HepG2 (cell line): Measurements from ENCODE around the gene MYO1C. TPM values are rescaled to one million over a fixed set of nuclear protein-coding genes. Genes with fewer than 3 reads are reported as not detected.
A peak's percentile ranks its signal among the peaks of the same experiment; 100 is the strongest.

Experiments used
- AKAP8 ChIP-seq: sonication (generic); formaldehyde crosslinking; IDR thresholded peaks from 2 replicates; pipeline ENCODE4 v1.5.1; 2020; ENCODE audit warnings: mild to moderate bottlenecking, missing genetic modification reagents
- ATF7 ChIP-seq, 2 experiments: fragments of 450-650 bp in 1 of 2; sonication (generic) in 1 of 2; formaldehyde crosslinking in 1 of 2; IDR thresholded peaks; 2 replicates each; pipeline versions ENCODE4 v1.4.0 to v1.6.1; 2016 to 2020; ENCODE audit warnings: antibody characterized with exemption in 1 of 2, mild to moderate bottlenecking in 1 of 2, missing genetic modification reagents in 1 of 2
- ATF7-NPFF ChIP-seq: sonication (generic); formaldehyde crosslinking; IDR thresholded peaks from 2 replicates; pipeline ENCODE4 v1.8.1; 2023; ENCODE audit warnings: mild to moderate bottlenecking, low read depth, missing genetic modification reagents, moderate library complexity
- GFI1 ChIP-seq: sonication (generic); formaldehyde crosslinking; IDR thresholded peaks from 2 replicates; pipeline ENCODE4 v1.5.0; 2020; ENCODE audit warnings: missing genetic modification reagents, mild to moderate bottlenecking, borderline replicate concordance
- HOXA3 ChIP-seq: sonication (generic); formaldehyde crosslinking; IDR thresholded peaks from 2 replicates; pipeline ENCODE4 v1.5.0; 2020; ENCODE audit warnings: missing genetic modification reagents
- IRX3 ChIP-seq: sonication (generic); formaldehyde crosslinking; IDR thresholded peaks from 2 replicates; pipeline ENCODE4 v1.8.1; 2023; ENCODE audit warnings: mild to moderate bottlenecking, low read depth, missing genetic modification reagents, borderline replicate concordance
- KAT8 ChIP-seq: IDR thresholded peaks from 2 replicates; pipeline ENCODE4 v1.6.1; 2016; ENCODE audit warnings: missing genetic modification reagents, missing compliant biosample characterization
- MAZ ChIP-seq, 2 experiments: sonication (generic) in 1 of 2; formaldehyde crosslinking in 1 of 2; IDR thresholded peaks; 2 replicates each; pipeline versions ENCODE4 v1.5.0 to v1.6.1; 2012 to 2020; ENCODE audit warnings: low read depth in 2 of 2, mild to moderate bottlenecking in 2 of 2, borderline replicate concordance in 1 of 2, improper control_type of control experiment in 1 of 2, low read length in 1 of 2, missing genetic modification reagents in 1 of 2, moderate library complexity in 1 of 2
- MEF2D ChIP-seq: sonication (generic); formaldehyde crosslinking; IDR thresholded peaks from 2 replicates; pipeline ENCODE4 v1.5.1; 2020; ENCODE audit warnings: mild to moderate bottlenecking, missing genetic modification reagents
- PPARG ChIP-seq: conservative IDR thresholded peaks from 2 replicates; pipeline ENCODE4 v1.6.1; 2016; ENCODE audit warnings: missing biosample characterization, missing genetic modification reagents
- RXRA ChIP-seq: sonication (generic); formaldehyde crosslinking; IDR thresholded peaks from 2 replicates; pipeline ENCODE4 v1.5.1; 2020; ENCODE audit warnings: missing genetic modification reagents
- SIN3A ChIP-seq: IDR thresholded peaks from 2 replicates; pipeline ENCODE4 v1.6.1; 2011; ENCODE audit warnings: low read depth, mild to moderate bottlenecking, control low read depth, low read length, borderline replicate concordance
- SRSF9 ChIP-seq: fragments of 200-400 bp; formaldehyde crosslinking; IDR thresholded peaks from 2 replicates; pipeline ENCODE4 v1.6.1; 2018; ENCODE audit warnings: borderline replicate concordance, mild to moderate bottlenecking, low read depth, low read length; ENCODE audit not compliant: insufficient read depth, poor library complexity, severe bottlenecking
- ZNF180 ChIP-seq: sonication (generic); formaldehyde crosslinking; IDR thresholded peaks from 2 replicates; pipeline ENCODE4 v1.4.0; 2020; ENCODE audit warnings: low read depth, missing genetic modification reagents, borderline replicate concordance
- ZNF225 ChIP-seq: sonication (generic); formaldehyde crosslinking; IDR thresholded peaks from 2 replicates; pipeline ENCODE4 v1.4.0; 2020; ENCODE audit warnings: mild to moderate bottlenecking, missing genetic modification reagents
- ZNF432 ChIP-seq: sonication (generic); formaldehyde crosslinking; IDR thresholded peaks from 2 replicates; pipeline ENCODE4 v1.5.0; 2020; ENCODE audit warnings: missing genetic modification reagents, mild to moderate bottlenecking, borderline replicate concordance
- ZNF766 ChIP-seq: sonication (generic); formaldehyde crosslinking; IDR thresholded peaks from 2 replicates; pipeline ENCODE4 v1.5.0; 2020; ENCODE audit warnings: missing genetic modification reagents, borderline replicate concordance
- polyA plus RNA-seq, 8 experiments: library from polyadenylated mRNA; depleted of rRNA in 3 of 8; stranded (reverse) in 7 of 8; unstranded in 1 of 8; fragments of >200 nt; fragmentation: Illumina TruSeq in 4 of 8; extraction: Trizol in 4 of 8; gene quantifications; 2 replicates each; pipeline versions ENCODE4 v1.2.1 to v1.2.3, GENCODE V29; 2011 to 2016; ENCODE audit warnings: low read depth in 4 of 8, missing spikeins in 1 of 8, mixed read lengths in 1 of 8; ENCODE audit not compliant: insufficient read depth in 1 of 8
- total RNA-seq, 5 experiments: library from RNA; depleted of rRNA; stranded (reverse); fragments of >200 nt; fragmentation: Illumina TruSeq; extraction: Trizol; gene quantifications; 2 replicates each; pipeline ENCODE4 v1.2.3, GENCODE V29; 2016; ENCODE audit warnings: low read depth in 1 of 5
- TF ChIP-seq, protein P1 (sequence below): IDR thresholded peaks from 2 replicates; pipeline ENCODE4 v1.6.1; 2016; ENCODE audit warnings: low read depth, borderline replicate concordance
- TF ChIP-seq, protein P2 (sequence below): sonication (generic); formaldehyde crosslinking; IDR thresholded peaks from 2 replicates; pipeline ENCODE4 v1.5.1; 2020; ENCODE audit warnings: mild to moderate bottlenecking, missing genetic modification reagents, moderate library complexity
- TF ChIP-seq, protein P3 (sequence below): sonication (generic); formaldehyde crosslinking; IDR thresholded peaks from 2 replicates; pipeline ENCODE4 v1.5.0; 2020; ENCODE audit warnings: missing genetic modification reagents
- TF ChIP-seq, protein P4 (sequence below): sonication (generic); formaldehyde crosslinking; IDR thresholded peaks from 2 replicates; pipeline ENCODE4 v1.8.1; 2023; ENCODE audit warnings: missing genetic modification reagents, mild to moderate bottlenecking, borderline replicate concordance

MYO1C gene
- total and polyA plus RNA-seq, 2 of the 13 experiments (the other 11 are each of a cell fraction or from before 2014, with no cell fraction given) = 22.7 to 40.8 TPM

DNA sequence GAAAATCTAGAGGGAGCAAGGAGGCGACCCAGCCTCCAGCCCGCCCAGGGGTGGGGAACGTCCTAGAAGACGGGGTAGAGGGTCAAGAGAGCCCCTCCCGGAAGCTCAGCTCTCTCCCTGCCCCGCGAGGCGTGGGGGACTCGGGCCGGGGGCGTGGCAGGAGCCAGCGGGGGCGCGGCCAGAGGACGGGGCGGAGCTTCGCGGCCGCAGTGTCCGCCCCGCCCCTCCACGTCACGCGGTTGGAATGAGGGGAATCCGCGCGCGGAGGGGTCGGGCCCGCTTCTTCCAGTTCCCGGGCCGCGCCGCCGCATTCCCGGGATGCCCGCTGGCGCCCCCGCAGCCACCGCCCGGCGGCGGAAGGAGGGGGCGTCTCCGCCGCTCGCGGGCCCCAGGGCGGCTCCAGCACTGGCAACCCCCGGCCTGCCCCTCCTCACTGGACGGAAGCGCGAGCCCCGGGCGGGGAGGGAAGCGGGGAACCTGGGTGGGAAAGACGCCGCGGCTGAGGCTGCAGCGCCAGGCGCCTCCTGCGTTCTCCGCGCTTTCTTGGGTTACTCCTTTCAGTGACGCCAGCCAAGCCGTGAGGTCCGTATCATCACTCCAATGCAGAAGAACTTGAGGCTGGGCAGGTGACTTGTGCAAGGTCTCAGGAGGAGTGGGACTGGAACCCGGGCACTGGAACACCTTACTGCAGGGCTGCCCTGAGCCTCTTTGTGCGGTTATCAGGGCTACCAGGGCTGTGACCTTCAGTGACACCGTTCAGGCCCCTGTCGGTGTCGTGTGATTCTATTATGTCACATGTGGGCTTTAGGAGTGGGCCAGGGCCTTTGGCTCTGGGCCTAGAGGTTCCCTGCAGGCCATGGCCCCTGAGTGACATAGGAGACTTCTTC, 4.3 kb downstream of the MYO1C start (continued):
- TF ChIP-seq, protein P1, sequence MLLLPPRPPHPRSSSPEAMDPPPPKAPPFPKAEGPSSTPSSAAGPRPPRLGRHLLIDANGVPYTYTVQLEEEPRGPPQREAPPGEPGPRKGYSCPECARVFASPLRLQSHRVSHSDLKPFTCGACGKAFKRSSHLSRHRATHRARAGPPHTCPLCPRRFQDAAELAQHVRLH (CRISPR knock-in tag) = no peak
- no peak for TF ChIP-seq ZNF225 (CRISPR knock-in tag)
- 0 out of 2 replicates have a peak, but pooled peaks have one; percentile 26 for TF ChIP-seq ATF7-NPFF
- TF ChIP-seq MAZ (IDR thresholded peaks at IDR 0.05; ENCODE audit: borderline replicate concordance, low read depth, low read length) = no peak; the same call in 1 of the 2 replicates
- peak; percentile 57; the same call in 1 of the 2 replicates for TF ChIP-seq MAZ (CRISPR knock-in tag; IDR thresholded peaks at IDR 0.05; ENCODE audit: low read depth)
- no peak for TF ChIP-seq PPARG (CRISPR knock-in tag)
- TF ChIP-seq, protein P2, sequence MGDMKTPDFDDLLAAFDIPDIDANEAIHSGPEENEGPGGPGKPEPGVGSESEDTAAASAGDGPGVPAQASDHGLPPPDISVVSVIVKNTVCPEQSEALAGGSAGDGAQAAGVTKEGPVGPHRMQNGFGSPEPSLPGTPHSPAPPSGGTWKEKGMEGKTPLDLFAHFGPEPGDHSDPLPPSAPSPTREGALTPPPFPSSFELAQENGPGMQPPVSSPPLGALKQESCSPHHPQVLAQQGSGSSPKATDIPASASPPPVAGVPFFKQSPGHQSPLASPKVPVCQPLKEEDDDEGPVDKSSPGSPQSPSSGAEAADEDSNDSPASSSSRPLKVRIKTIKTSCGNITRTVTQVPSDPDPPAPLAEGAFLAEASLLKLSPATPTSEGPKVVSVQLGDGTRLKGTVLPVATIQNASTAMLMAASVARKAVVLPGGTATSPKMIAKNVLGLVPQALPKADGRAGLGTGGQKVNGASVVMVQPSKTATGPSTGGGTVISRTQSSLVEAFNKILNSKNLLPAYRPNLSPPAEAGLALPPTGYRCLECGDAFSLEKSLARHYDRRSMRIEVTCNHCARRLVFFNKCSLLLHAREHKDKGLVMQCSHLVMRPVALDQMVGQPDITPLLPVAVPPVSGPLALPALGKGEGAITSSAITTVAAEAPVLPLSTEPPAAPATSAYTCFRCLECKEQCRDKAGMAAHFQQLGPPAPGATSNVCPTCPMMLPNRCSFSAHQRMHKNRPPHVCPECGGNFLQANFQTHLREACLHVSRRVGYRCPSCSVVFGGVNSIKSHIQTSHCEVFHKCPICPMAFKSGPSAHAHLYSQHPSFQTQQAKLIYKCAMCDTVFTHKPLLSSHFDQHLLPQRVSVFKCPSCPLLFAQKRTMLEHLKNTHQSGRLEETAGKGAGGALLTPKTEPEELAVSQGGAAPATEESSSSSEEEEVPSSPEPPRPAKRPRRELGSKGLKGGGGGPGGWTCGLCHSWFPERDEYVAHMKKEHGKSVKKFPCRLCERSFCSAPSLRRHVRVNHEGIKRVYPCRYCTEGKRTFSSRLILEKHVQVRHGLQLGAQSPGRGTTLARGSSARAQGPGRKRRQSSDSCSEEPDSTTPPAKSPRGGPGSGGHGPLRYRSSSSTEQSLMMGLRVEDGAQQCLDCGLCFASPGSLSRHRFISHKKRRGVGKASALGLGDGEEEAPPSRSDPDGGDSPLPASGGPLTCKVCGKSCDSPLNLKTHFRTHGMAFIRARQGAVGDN = peak; percentile 79
- TF ChIP-seq ZNF766 (CRISPR knock-in tag) = no peak
- TF ChIP-seq KAT8 (CRISPR knock-in tag) = no peak
- TF ChIP-seq MEF2D (CRISPR knock-in tag) = peak; percentile 56; the same call in 1 of the 2 replicates
- no peak for TF ChIP-seq ATF7 (IDR thresholded peaks at IDR 0.05)
- TF ChIP-seq ATF7 (CRISPR knock-in tag; IDR thresholded peaks at IDR 0.05) = peak; percentile 31; the same call in 1 of the 2 replicates
- no peak; the same call in 1 of the 2 replicates for TF ChIP-seq SIN3A
- peak; percentile 59 for TF ChIP-seq HOXA3 (CRISPR knock-in tag)
- TF ChIP-seq, protein P3, sequence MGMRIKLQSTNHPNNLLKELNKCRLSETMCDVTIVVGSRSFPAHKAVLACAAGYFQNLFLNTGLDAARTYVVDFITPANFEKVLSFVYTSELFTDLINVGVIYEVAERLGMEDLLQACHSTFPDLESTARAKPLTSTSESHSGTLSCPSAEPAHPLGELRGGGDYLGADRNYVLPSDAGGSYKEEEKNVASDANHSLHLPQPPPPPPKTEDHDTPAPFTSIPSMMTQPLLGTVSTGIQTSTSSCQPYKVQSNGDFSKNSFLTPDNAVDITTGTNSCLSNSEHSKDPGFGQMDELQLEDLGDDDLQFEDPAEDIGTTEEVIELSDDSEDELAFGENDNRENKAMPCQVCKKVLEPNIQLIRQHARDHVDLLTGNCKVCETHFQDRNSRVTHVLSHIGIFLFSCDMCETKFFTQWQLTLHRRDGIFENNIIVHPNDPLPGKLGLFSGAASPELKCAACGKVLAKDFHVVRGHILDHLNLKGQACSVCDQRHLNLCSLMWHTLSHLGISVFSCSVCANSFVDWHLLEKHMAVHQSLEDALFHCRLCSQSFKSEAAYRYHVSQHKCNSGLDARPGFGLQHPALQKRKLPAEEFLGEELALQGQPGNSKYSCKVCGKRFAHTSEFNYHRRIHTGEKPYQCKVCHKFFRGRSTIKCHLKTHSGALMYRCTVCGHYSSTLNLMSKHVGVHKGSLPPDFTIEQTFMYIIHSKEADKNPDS (CRISPR knock-in tag) = peak; percentile 28; the same call in 1 of the 2 replicates
- no peak for TF ChIP-seq GFI1 (CRISPR knock-in tag)
- peak; percentile 76; the same call in 1 of the 2 replicates for TF ChIP-seq RXRA (CRISPR knock-in tag)
- TF ChIP-seq SRSF9 = no peak
- TF ChIP-seq, protein P4, sequence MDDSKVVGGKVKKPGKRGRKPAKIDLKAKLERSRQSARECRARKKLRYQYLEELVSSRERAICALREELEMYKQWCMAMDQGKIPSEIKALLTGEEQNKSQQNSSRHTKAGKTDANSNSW (CRISPR knock-in tag) = no peak
- TF ChIP-seq ZNF180 = no peak
- no peak for TF ChIP-seq ZNF432 (CRISPR knock-in tag)
- TF ChIP-seq IRX3 (CRISPR knock-in tag) = no peak
- peak; percentile 97 for TF ChIP-seq AKAP8 (CRISPR knock-in tag)
